NCI-H446 (cell line): ENCODE results near the gene CES4A.
"Not testable (repeated sequence)": the region's sequence is repeated elsewhere in the genome, so short reads cannot be mapped to it uniquely, and the experiment has no call there.

Source experiments
- DNase-seq, 2 experiments: peaks; one replicate each; lab custom pipeline; 2025; lab: John Stamatoyannopoulos, UW

Gene CES4A

DNA sequence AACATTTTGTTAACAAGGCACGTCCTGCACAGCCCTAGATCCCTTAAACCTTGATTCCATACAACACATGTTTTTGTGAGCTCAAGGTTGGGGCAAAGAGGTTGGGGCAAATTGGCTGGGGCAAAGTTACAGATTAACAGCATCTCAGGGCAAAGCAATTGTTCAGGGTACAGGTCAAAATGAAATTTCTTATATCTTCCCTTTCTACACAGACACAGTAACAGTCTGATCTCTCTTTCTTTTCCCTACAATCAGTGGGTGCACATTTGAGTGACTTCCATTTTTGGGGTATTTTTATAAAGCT, 32.3 kb upstream of the CES4A start:
- not testable (repeated sequence) for DNase-seq

- DNase-seq, result no peak
Measured at GRCh38 chr16:66958857-66959703, 29.3 kb upstream of the CES4A start.

GRCh38 chr16:66959704-66960161, 28.7 kb upstream of the CES4A start:
- peak; percentile 61 to 87 for DNase-seq

GRCh38 chr16:66960270-66960669, 28.1 kb upstream of the CES4A start:
- DNase-seq, result no peak

DNA sequence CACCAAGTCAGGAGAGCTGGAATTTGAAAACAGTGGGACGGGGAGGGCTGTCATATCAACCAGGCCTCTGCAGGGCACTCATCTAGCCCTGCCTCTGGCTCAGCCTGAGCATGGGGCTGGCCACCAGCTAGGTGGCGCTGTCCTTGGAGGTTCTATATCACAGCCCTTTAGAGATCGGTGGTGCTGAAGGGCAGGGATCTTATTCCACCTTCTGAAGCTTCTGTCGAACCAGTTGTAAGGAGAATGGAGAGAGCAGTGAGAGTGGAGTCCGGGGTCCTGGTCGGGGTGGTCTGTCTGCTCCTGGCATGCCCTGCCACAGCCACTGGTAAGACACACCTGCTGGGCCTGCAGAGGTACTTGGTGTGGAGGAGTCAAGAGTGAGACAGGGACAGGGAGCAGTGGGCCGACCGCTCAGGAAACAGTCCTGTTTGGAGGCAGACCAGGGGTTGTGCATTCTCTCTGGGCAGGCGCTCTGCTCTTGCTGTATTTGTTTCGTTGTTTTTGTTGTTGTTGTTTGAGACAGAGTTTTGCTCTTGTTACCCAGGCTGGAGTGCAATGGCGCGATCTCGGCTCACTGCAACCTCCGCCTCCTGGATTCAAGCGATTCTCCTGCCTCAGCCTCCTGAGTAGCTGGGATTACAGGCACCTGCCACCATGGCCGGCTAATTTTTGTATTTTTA, 27.2 kb upstream of the CES4A start, which contains the start of gene CES3:
TSS of gene CES3 (plus strand) at position 202 of the 680 bp plus-strand sequence. CDS start at position 244, 42 bp downstream.
- DNase-seq, result peak in 1 of 2 experiments; percentile 52

GRCh38 chr16:66961914-66962313, 26.5 kb upstream of the CES4A start:
- peak in 1 of 2 experiments; percentile 19 for DNase-seq

GRCh38 chr16:66964049-66964448, 24.3 kb upstream of the CES4A start:
- no peak for DNase-seq

GRCh38 chr16:66968847-66969246, 19.5 kb upstream of the CES4A start:
- DNase-seq, result no peak

- no peak for DNase-seq
Measured at GRCh38 chr16:66970775-66971720, 17.3 kb upstream of the CES4A start.

- DNase-seq, result no peak
Measured at GRCh38 chr16:66972983-66973382, 15.4 kb upstream of the CES4A start.

GRCh38 chr16:66973716-66974115, 14.7 kb upstream of the CES4A start:
- no peak for DNase-seq

GRCh38 chr16:66974156-66974931, 14.0 kb upstream of the CES4A start:
- DNase-seq, result not testable (repeated sequence)

DNA sequence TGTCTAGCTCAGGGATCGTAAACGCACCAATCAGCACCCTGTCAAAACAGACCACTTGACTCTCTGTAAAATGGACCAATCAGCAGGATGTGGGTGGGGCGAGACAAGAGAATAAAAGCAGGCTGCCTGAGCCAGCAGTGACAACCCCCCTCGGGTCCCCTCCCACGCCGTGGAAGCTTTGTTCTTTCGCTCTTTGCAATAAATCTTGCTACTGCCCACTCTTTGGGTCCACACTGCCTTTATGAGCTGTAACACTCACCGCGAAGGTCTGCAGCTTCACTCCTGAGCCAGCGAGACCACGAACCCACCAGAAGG, 13.5 kb upstream of the CES4A start:
- DNase-seq, result not testable (repeated sequence)

GRCh38 chr16:66975302-66975893, 13.0 kb upstream of the CES4A start:
- no peak for DNase-seq

DNA sequence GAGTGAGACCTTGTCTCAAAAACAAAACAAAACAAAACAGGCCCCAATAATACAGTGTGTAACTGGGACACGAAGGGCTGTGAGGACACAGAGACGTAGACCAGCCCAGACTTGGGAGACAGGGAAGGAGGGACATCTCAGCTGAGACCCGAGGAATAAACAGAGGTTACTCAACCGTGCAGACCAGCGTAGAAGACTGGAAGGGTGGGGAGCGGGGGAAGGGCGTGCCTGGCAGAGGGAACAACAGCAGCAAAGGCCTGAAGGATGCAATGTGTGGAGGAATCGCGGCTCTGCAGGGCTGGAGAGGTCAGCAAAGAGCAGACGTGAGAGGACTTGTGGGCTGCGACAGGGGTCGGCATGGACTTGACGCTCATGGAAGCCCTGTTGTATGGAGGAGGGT, 11.6 kb upstream of the CES4A start:
- DNase-seq, result no peak

- DNase-seq, result peak; percentile 44 to 78
Measured at GRCh38 chr16:66977341-66978113, 10.9 kb upstream of the CES4A start.

GRCh38 chr16:66979011-66979717, 9.2 kb upstream of the CES4A start:
- no peak for DNase-seq

DNA sequence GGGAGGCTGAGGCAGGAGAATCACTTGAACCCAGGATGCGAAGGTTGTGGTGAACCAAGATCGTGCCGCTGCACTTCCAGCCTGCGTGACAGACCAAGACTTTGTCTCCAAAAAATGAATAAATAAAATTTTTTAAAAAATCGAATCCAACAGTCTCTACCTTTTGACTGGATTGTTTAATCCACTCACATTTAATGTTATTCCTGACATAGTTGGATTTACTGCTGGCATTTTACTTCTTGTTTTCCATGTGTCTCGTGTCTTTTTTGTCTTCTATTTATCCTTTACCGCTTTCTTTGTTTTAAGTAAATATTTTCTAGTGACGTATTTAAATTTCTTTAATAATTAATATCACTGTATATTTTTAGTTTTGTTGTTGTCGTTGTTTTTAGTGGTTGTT, 5.4 kb upstream of the CES4A start:
- no peak for DNase-seq

DNA sequence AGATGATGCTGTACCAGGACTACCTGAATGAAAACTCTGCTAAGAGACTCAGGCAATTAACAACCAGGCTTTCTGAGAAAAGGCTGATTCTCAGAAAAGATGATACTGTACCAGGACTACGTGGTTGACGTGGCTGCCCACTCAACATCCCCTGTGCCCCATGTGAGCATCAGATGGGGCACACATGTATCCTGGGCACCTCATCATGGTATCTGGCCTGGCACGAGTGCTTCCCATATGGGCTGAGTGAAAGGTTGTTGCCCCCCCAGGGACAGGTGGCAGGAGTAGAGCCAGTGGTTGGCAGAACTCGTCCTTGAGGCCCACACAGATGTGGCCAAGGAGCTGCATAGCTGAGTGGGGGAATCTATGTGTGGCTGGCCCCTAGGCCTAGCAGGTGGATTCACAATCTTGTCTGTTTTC, 3.5 kb upstream of the CES4A start:
- no peak for DNase-seq

- no peak for DNase-seq
Measured at GRCh38 chr16:66986559-66986958, 1.8 kb upstream of the CES4A start.
